OCI-M2 (cell line): ENCODE data around the gene SPTBN5.
"Not testable (repeated sequence)": the region's sequence is repeated elsewhere in the genome, so short reads cannot be mapped to it uniquely, and the experiment has no call there.

Source experiments
- DNase-seq: peaks from one replicate; lab custom pipeline; 2025; ENCODE audit not compliant: unreplicated experiment; lab: John Stamatoyannopoulos, UW

SPTBN5 gene

GRCh38 chr15:41849204-41849603 lies 44.6 kb downstream of the SPTBN5 start:
- no peak for DNase-seq

- DNase-seq, result no peak
These were observed 45.2 kb downstream of the SPTBN5 start for GRCh38 chr15:41848631-41849030.

- no peak for DNase-seq
These were observed 45.9 kb downstream of the SPTBN5 start for GRCh38 chr15:41847981-41848380.

- no peak for DNase-seq
These were observed 46.6 kb downstream of the SPTBN5 start for GRCh38 chr15:41847206-41847605.

- no peak for DNase-seq
These were observed 49.0 kb downstream of the SPTBN5 start for GRCh38 chr15:41844814-41845213.

- no peak for DNase-seq
These were observed 50.3 kb downstream of the SPTBN5 start for GRCh38 chr15:41843571-41843970.

- DNase-seq, result no peak
These were observed 51.6 kb downstream of the SPTBN5 start for GRCh38 chr15:41842229-41842628.

GRCh38 chr15:41841131-41841530 lies 52.7 kb downstream of the SPTBN5 start:
- DNase-seq, result no peak

GRCh38 chr15:41840673-41841072 lies 53.2 kb downstream of the SPTBN5 start:
- DNase-seq, result no peak

GRCh38 chr15:41839781-41840491 lies 53.9 kb downstream of the SPTBN5 start:
- no peak for DNase-seq

- DNase-seq, result no peak
These were observed 55.4 kb downstream of the SPTBN5 start, which contains the start of gene PLA2G4B for GRCh38 chr15:41838400-41838897. Gene PLA2G4B, plus strand, starts transcription at chr15:41838847. Its CDS starts 67 bp downstream, at chr15:41838914.

- DNase-seq, result no peak
These were observed 57.0 kb downstream of the SPTBN5 start for GRCh38 chr15:41836713-41837454.

GRCh38 chr15:41836073-41836472 lies 57.8 kb downstream of the SPTBN5 start:
- no peak for DNase-seq

GRCh38 chr15:41834096-41834495 lies 59.8 kb downstream of the SPTBN5 start:
- no peak for DNase-seq

GRCh38 chr15:41832875-41833274 lies 61.0 kb downstream of the SPTBN5 start:
- no peak for DNase-seq

- DNase-seq, result no peak
These were observed 61.6 kb downstream of the SPTBN5 start for GRCh38 chr15:41832208-41832607.

- not testable (repeated sequence) for DNase-seq
These were observed 62.6 kb downstream of the SPTBN5 start for GRCh38 chr15:41831291-41831690.

GRCh38 chr15:41829959-41830646 lies 63.8 kb downstream of the SPTBN5 start:
- no peak for DNase-seq

GRCh38 chr15:41828807-41829141 lies 65.1 kb downstream of the SPTBN5 start:
- DNase-seq, result no peak

GRCh38 chr15:41827880-41828806 lies 65.7 kb downstream of the SPTBN5 start, which contains the start of gene JMJD7:
Gene JMJD7, plus strand, starts transcription at chr15:41828092. Its CDS starts 33 bp downstream, at chr15:41828125.
- peak; percentile 13 for DNase-seq
